SK-N-SH (cell line): ENCODE results near the gene ACO1. TPM values are rescaled to one million over a fixed set of nuclear protein-coding genes. Genes with fewer than 3 reads are reported as not detected.

ENCODE experiments used
- CTCF ChIA-PET: fragments of 300-600, 350-600 bp; formaldehyde crosslinking; extraction: SDS; loops from one replicate; lab custom pipeline; 2021; lab: Yijun Ruan, JAX
- POLR2A ChIA-PET: fragments of 350-600 bp; sonication (Branson Sonifier 250); formaldehyde crosslinking; extraction: SDS; loops from one replicate; lab custom pipeline; 2020; ENCODE audit warnings: antibody characterized with exemption, inconsistent platforms; lab: Yijun Ruan, JAX
- DNase-seq: peaks from one replicate; pipeline ENCODE4 v3.0.0; 2012
- H2AFZ ChIP-seq: fragments of 200-600 bp; sonication (generic); 2 replicates; pipeline ENCODE4 v1.8.1; 2016; ENCODE audit warnings: antibody characterized with exemption, mild to moderate bottlenecking, low read depth
- H3F3A ChIP-seq: fragments of 200-600 bp; sonication (generic); replicated peaks from 2 replicates; pipeline ENCODE3; 2016; ENCODE audit warnings: antibody characterized with exemption, mild to moderate bottlenecking; ENCODE audit not compliant: insufficient read depth
- H3K27ac ChIP-seq, 2 experiments: fragments of 200-500 bp in 1 of 2; fragments of 200-600 bp in 1 of 2; sonication (Bioruptor generic) in 1 of 2; sonication (generic), shearing (Covaris generic) in 1 of 2; 2 replicates each; pipeline versions ENCODE4 v1.5.1 to v1.6.1; 2014 to 2016; ENCODE audit warnings: low read depth in 2 of 2, inconsistent platforms in 1 of 2, low read length in 1 of 2, mild to moderate bottlenecking in 1 of 2, mixed read lengths in 1 of 2
- H3K27me3 ChIP-seq: fragments of 200-600 bp; sonication (generic), shearing (Covaris generic); 2 replicates; pipeline ENCODE4 v1.6.1; 2016; ENCODE audit warnings: mixed run types; ENCODE audit not compliant: insufficient read depth
- H3K36me3 ChIP-seq, 2 experiments: fragments of 200-500 bp in 1 of 2; fragments of 200-600 bp in 1 of 2; sonication (Bioruptor generic) in 1 of 2; sonication (generic) in 1 of 2; replicated peaks in 1 of 2; 2 replicates each; pipeline versions ENCODE3 to v1.5.1; 2014 to 2016; ENCODE audit warnings: low read length in 1 of 2, mild to moderate bottlenecking in 1 of 2; ENCODE audit not compliant: insufficient read depth in 2 of 2, control insufficient read depth in 1 of 2
- H3K4me1 ChIP-seq, 2 experiments: fragments of 200-500 bp in 1 of 2; fragments of 200-600 bp in 1 of 2; sonication (Bioruptor generic) in 1 of 2; sonication (generic), shearing (Covaris generic) in 1 of 2; 2 replicates each; pipeline versions ENCODE4 v1.5.1 to v1.6.1; 2014 to 2016; ENCODE audit warnings: low read depth in 1 of 2, low read length in 1 of 2, mixed run types in 1 of 2; ENCODE audit not compliant: insufficient read depth in 2 of 2, control insufficient read depth in 1 of 2
- H3K4me2 ChIP-seq: fragments of 200-600 bp; sonication (generic), shearing (Covaris generic); 2 replicates; pipeline ENCODE4 v1.6.1; 2017; ENCODE audit warnings: mixed run types
- H3K4me3 ChIP-seq, 2 experiments: fragments of 200-500 bp in 1 of 2; fragments of 200-600 bp in 1 of 2; sonication (Bioruptor generic) in 1 of 2; sonication (generic), shearing (Covaris generic) in 1 of 2; 2 replicates each; pipeline versions ENCODE4 v1.5.1 to v1.8.1; 2014 to 2016; ENCODE audit warnings: low read depth in 2 of 2, inconsistent platforms in 1 of 2, low read length in 1 of 2, mild to moderate bottlenecking in 1 of 2, mixed read lengths in 1 of 2, moderate library complexity in 1 of 2
- H3K79me2 ChIP-seq: fragments of 200-600 bp; sonication (generic); 2 replicates; pipeline ENCODE4 v1.8.1; 2017; ENCODE audit warnings: mild to moderate bottlenecking; ENCODE audit not compliant: insufficient read depth
- H3K9ac ChIP-seq: fragments of 200-600 bp; sonication (generic); 2 replicates; pipeline ENCODE4 v1.6.1; 2017; ENCODE audit warnings: mixed run types
- H3K9me2 ChIP-seq: fragments of 200-600 bp; sonication (generic); 2 replicates; pipeline ENCODE4 v1.6.1; 2017; ENCODE audit warnings: mixed run types
- H3K9me3 ChIP-seq: fragments of 200-600 bp; sonication (generic); 2 replicates; pipeline ENCODE4 v1.6.1; 2017; ENCODE audit warnings: mixed run types, mild to moderate bottlenecking, moderate library complexity
- H4K20me1 ChIP-seq: fragments of 200-600 bp; sonication (generic); 2 replicates; pipeline ENCODE4 v1.6.1; 2017; ENCODE audit warnings: mild to moderate bottlenecking, mixed run types; ENCODE audit not compliant: insufficient read depth
- ELF1 ChIP-seq: IDR thresholded peaks from 2 replicates; pipeline ENCODE4 v1.4.0; 2012
- FOSL2 ChIP-seq: IDR thresholded peaks from 2 replicates; pipeline ENCODE4 v1.4.0; 2012; ENCODE audit warnings: low read depth, mild to moderate bottlenecking, moderate library complexity, borderline replicate concordance
- FOXM1 ChIP-seq: IDR thresholded peaks from 2 replicates; pipeline ENCODE4 v1.4.0; 2012; ENCODE audit warnings: low read depth, mild to moderate bottlenecking
- GATA2 ChIP-seq: sonication (generic); formaldehyde crosslinking; IDR thresholded peaks from 2 replicates; pipeline ENCODE4 v1.5.0; 2020; ENCODE audit warnings: mild to moderate bottlenecking, missing genetic modification reagents
- JUND ChIP-seq: IDR thresholded peaks from 2 replicates; pipeline ENCODE4 v1.4.0; 2012
- MEF2A ChIP-seq: IDR thresholded peaks from 2 replicates; pipeline ENCODE4 v1.4.0; 2012; ENCODE audit warnings: low read depth, borderline replicate concordance
- NFIC ChIP-seq: IDR thresholded peaks from 2 replicates; pipeline ENCODE4 v1.4.0; 2012; ENCODE audit warnings: borderline replicate concordance
- RAD21 ChIP-seq: IDR thresholded peaks from 2 replicates; pipeline ENCODE4 v1.6.1; 2012; ENCODE audit warnings: mild to moderate bottlenecking, low read length
- RCOR1 ChIP-seq: fragments of 150-350 bp; IDR thresholded peaks from 2 replicates; pipeline ENCODE4 v1.6.1; 2017; ENCODE audit warnings: antibody characterized with exemption, low read length
- RFX5 ChIP-seq: IDR thresholded peaks from 2 replicates; pipeline ENCODE4 v1.6.1; 2012; ENCODE audit warnings: mild to moderate bottlenecking, improper control_type of control experiment, low read length
- SIN3A ChIP-seq: IDR thresholded peaks from 2 replicates; pipeline ENCODE4 v1.6.1; 2012; ENCODE audit warnings: low read depth, mild to moderate bottlenecking, low read length, moderate library complexity, borderline replicate concordance
- TAF1 ChIP-seq: IDR thresholded peaks from 2 replicates; pipeline ENCODE4 v1.6.1; 2012; ENCODE audit warnings: low read depth, mild to moderate bottlenecking, low read length, moderate library complexity, borderline replicate concordance
- WGBS: methylation state at CpG from one replicate; pipeline ENCODE4 v1.1.6; 2017; ENCODE audit warnings: low lambda C conversion rate; 5-methylcytosine and 5-hydroxymethylcytosine counted together
- polyA plus RNA-seq, 3 experiments: library from polyadenylated mRNA; depleted of rRNA; stranded (reverse); fragments of >200 nt; gene quantifications; 2 replicates each; pipeline ENCODE4 v1.2.3, GENCODE V29; 2012
- TF ChIP-seq, protein P1 (sequence below): IDR thresholded peaks from 2 replicates; pipeline ENCODE4; 2012
- TF ChIP-seq, protein P2 (sequence below): IDR thresholded peaks from 2 replicates; pipeline ENCODE4 v1.4.0; 2012; ENCODE audit warnings: low read depth, borderline replicate concordance
- TF ChIP-seq, protein P3 (sequence below): IDR thresholded peaks from 2 replicates; pipeline ENCODE4 v1.4.0; 2012; ENCODE audit warnings: low read depth
- TF ChIP-seq, protein P4 (sequence below): IDR thresholded peaks from 2 replicates; pipeline ENCODE4 v1.6.1; 2012; ENCODE audit warnings: mild to moderate bottlenecking, low read depth, low read length, moderate library complexity
- TF ChIP-seq, protein P5 (sequence below): fragments of 150-350 bp; IDR thresholded peaks from 2 replicates; pipeline ENCODE4 v1.6.1; 2016; ENCODE audit warnings: mild to moderate bottlenecking, low read depth, low read length

Gene ACO1
- polyA plus RNA-seq, 1 of the 3 experiments (the other 2 are of a cell fraction): 25.4 TPM

DNA sequence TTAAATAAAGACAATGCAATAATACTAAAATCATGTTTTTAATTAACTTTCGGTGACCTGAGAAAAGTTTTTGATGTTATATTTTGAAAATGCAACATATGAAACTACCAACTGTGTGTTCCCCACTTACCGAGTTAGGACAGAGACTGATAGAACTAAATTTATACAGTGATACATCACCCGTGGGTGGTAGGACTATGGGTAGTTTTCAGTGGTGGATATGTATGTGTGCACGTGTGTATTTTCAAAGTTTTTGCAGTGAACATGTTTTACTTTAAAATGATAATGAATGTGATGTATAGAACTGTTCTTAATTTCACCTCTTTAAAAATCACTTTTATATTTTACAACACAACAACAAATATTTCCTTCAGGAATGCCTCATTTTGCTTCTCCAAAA is 25.0 kb upstream of the ACO1 start:
- Histone ChIP-seq H3K4me2 (no peak overlapping the region), H3K79me2 (no peaks in the 10 kb centered on the region), H2AFZ (no peak overlapping the region), H3K9me3 (no peaks in the 10 kb centered on the region), H3K27me3 (no peaks in the 10 kb centered on the region), H3K4me3 (no peak overlapping the region), H4K20me1 (no peaks in the 10 kb centered on the region), H3K9me2 (no peaks in the 10 kb centered on the region), H3K27ac (no peak overlapping the region), H3K36me3 (no peaks in the 10 kb centered on the region), H3K4me1 (no peaks in the 10 kb centered on the region), H3K9ac (no peak overlapping the region), H3F3A (no peaks in the 10 kb centered on the region)
- WGBS: 34% methylated on average over 4 of the region's 4 CpGs
- CTCF ChIA-PET: interaction anchor here (0.5 to 1.2 kb wide), 3 partner anchors 19 to 642 kb away, joined by 3 read pairs; no protein-coding TSS in a partner anchor
- DNase-seq: no peak
- POLR2A ChIA-PET: no interaction called here
- TF ChIP-seq JUND: no peak
- TF ChIP-seq, protein P1, sequence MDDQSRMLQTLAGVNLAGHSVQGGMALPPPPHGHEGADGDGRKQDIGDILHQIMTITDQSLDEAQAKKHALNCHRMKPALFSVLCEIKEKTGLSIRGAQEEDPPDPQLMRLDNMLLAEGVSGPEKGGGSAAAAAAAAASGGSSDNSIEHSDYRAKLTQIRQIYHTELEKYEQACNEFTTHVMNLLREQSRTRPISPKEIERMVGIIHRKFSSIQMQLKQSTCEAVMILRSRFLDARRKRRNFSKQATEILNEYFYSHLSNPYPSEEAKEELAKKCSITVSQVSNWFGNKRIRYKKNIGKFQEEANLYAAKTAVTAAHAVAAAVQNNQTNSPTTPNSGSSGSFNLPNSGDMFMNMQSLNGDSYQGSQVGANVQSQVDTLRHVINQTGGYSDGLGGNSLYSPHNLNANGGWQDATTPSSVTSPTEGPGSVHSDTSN: no peak
- TF ChIP-seq, protein P2, sequence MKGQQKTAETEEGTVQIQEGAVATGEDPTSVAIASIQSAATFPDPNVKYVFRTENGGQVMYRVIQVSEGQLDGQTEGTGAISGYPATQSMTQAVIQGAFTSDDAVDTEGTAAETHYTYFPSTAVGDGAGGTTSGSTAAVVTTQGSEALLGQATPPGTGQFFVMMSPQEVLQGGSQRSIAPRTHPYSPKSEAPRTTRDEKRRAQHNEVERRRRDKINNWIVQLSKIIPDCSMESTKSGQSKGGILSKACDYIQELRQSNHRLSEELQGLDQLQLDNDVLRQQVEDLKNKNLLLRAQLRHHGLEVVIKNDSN: no peak
- no peak for TF ChIP-seq GATA2 (CRISPR knock-in tag)
- no peak for TF ChIP-seq NFIC

DNA sequence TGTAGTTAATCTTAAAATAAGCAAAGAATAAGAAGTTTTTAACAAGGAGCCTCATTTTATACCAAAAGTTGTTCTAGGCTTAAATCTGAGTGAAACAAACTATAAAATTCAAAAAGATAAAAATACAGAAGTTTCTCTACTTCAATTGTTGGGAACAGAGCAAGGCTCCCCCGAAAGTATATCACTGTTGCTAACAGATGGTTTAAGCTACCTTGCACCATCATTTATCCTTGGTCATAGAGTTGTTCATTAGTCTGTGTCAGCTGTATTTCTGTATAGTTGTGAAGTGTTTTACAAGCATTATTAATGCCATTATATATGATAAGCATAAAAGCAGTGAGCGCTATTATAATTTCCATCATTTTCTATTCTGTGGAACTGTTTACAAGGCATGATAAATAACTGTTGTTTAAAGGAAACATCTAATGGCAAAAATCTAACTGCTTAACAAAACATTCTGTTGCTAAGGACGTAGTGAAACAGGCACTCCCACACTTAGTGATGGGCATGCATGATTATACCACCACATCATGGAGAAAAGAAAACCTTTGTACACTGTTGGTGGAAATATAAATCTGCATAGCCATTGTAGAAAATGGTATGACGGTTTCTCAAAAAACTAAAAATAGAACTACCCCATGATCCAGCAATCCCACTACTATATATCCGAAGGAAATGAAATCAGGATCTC is 23.3 kb upstream of the ACO1 start:
- no peaks in the 10 kb centered on the region for H4K20me1 ChIP-seq
- WGBS: 51% methylated on average over 5 of the region's 5 CpGs
- H3K4me2 ChIP-seq: no peak overlapping the region
- ChIA-PET POLR2A (no interaction called here), CTCF (no interaction called here)
- H3K4me1 ChIP-seq: no peaks in the 10 kb centered on the region
- H3K36me3 ChIP-seq: no peaks in the 10 kb centered on the region
- H2AFZ ChIP-seq: no peak overlapping the region
- H3F3A ChIP-seq: no peaks in the 10 kb centered on the region
- DNase-seq: no peak
- H3K9ac ChIP-seq: no peak overlapping the region
- H3K4me3 ChIP-seq: no peak overlapping the region
- H3K79me2 ChIP-seq: no peaks in the 10 kb centered on the region
- H3K9me3 ChIP-seq: no peaks in the 10 kb centered on the region
- H3K27ac ChIP-seq: no peak overlapping the region
- no peaks in the 10 kb centered on the region for H3K27me3 ChIP-seq
- TF ChIP-seq, protein P1: no peak
- TF ChIP-seq RCOR1 (no peak), TAF1 (no peak), ELF1 (no peak), SIN3A (no peak), RAD21 (no peak), RFX5 (no peak), FOSL2 (no peak), NFIC (no peak), MEF2A (no peak), FOXM1 (no peak)
- TF ChIP-seq, protein P3, sequence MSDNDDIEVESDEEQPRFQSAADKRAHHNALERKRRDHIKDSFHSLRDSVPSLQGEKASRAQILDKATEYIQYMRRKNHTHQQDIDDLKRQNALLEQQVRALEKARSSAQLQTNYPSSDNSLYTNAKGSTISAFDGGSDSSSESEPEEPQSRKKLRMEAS: no peak
- TF ChIP-seq, protein P4, sequence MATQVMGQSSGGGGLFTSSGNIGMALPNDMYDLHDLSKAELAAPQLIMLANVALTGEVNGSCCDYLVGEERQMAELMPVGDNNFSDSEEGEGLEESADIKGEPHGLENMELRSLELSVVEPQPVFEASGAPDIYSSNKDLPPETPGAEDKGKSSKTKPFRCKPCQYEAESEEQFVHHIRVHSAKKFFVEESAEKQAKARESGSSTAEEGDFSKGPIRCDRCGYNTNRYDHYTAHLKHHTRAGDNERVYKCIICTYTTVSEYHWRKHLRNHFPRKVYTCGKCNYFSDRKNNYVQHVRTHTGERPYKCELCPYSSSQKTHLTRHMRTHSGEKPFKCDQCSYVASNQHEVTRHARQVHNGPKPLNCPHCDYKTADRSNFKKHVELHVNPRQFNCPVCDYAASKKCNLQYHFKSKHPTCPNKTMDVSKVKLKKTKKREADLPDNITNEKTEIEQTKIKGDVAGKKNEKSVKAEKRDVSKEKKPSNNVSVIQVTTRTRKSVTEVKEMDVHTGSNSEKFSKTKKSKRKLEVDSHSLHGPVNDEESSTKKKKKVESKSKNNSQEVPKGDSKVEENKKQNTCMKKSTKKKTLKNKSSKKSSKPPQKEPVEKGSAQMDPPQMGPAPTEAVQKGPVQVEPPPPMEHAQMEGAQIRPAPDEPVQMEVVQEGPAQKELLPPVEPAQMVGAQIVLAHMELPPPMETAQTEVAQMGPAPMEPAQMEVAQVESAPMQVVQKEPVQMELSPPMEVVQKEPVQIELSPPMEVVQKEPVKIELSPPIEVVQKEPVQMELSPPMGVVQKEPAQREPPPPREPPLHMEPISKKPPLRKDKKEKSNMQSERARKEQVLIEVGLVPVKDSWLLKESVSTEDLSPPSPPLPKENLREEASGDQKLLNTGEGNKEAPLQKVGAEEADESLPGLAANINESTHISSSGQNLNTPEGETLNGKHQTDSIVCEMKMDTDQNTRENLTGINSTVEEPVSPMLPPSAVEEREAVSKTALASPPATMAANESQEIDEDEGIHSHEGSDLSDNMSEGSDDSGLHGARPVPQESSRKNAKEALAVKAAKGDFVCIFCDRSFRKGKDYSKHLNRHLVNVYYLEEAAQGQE: no peak
- TF ChIP-seq, protein P5, sequence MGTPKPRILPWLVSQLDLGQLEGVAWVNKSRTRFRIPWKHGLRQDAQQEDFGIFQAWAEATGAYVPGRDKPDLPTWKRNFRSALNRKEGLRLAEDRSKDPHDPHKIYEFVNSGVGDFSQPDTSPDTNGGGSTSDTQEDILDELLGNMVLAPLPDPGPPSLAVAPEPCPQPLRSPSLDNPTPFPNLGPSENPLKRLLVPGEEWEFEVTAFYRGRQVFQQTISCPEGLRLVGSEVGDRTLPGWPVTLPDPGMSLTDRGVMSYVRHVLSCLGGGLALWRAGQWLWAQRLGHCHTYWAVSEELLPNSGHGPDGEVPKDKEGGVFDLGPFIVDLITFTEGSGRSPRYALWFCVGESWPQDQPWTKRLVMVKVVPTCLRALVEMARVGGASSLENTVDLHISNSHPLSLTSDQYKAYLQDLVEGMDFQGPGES: no peak
- TF ChIP-seq, protein P2: no peak
- no peaks in the 10 kb centered on the region for H3K9me2 ChIP-seq
